ENCODE data around the gene USHBP1.

The USHBP1 gene

DNA sequence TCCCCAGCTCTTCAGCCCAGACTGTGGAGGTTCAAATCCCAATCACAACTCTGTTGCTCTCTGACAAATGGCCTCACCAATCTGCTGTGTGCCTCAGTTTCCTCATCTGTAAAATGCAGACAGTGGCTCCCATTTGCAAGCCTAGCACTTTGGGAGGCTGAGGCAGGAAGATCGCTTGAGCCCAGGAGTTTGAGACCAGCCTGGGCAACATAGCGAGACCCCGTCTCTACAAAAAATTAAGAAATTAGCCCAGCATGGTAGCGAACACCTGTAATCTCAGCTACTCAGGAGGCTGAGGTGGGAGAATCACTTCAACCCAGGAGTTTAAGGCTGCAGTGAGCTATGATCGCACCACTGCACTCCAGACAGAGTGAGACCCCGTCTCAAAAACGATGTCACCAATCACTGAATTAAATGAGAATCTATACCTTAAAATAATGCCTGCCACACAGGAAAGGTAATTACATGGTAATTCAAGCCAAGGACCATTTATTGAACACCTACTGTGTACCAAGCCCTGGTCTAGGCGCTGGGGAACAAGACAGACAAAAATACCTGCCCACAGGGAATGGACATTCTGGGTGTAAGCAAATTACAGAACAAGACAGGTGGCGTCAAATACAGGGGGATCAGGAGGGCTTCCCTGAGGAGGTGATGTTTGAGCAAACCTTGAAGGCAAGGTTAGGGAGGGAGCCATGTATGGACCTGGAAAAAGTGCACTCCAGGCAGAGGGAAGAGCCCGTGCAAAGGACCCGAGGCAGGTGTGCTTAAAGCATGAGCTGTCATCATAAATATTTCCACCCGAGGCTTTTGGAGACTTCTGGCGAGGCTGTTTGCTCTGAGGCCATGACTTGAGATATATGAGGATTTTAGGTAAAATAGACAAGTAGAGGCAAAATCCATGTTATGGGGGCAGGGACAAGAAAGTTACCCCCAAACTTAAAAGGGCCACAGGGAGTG lies 26.5 kb downstream of the USHBP1 start:
- no peak for DNase-seq (ENCODE audit: low spot score)

DNA sequence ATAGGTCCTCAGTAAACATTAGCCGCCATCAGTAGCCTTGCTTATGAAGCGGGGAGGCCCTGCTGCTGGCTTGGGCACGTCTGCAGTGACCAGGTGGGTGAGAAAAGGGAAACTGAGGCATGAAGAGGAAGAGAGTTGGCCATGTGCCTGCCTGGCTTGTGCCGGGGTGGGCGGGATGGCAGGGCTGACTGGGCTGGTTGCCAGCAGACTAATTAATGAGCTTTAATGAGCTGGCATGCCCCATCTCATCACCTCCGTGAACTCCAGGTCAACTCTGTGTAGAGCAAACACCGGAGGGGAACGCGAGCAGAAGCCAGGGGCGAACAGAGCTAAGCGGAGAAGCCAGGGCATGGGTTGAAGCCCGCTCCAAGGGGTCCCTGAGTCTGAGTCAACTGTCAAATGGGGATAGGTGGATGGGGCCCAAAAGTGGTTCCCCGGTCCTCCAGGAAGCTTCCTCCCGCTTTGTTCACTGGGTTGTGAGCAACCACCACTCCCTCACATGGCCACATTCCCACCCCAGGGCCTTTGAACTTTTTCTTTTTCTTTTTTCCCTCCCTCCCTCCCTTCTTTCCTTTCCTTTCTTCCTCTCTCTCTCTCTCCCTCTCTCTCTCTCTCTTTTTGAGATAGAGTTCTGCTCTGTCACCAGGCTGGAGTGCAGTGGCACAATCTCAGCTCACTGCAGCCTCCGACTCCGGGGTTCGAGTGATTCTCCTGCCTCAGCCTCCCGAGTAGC lies 27.6 kb downstream of the USHBP1 start:
- no peak for DNase-seq (ENCODE audit: low spot score)

GRCh38 chr19:17235971-17236777 lies 28.4 kb downstream of the USHBP1 start:
- DNase-seq (ENCODE audit: low spot score) = no peak

DNA sequence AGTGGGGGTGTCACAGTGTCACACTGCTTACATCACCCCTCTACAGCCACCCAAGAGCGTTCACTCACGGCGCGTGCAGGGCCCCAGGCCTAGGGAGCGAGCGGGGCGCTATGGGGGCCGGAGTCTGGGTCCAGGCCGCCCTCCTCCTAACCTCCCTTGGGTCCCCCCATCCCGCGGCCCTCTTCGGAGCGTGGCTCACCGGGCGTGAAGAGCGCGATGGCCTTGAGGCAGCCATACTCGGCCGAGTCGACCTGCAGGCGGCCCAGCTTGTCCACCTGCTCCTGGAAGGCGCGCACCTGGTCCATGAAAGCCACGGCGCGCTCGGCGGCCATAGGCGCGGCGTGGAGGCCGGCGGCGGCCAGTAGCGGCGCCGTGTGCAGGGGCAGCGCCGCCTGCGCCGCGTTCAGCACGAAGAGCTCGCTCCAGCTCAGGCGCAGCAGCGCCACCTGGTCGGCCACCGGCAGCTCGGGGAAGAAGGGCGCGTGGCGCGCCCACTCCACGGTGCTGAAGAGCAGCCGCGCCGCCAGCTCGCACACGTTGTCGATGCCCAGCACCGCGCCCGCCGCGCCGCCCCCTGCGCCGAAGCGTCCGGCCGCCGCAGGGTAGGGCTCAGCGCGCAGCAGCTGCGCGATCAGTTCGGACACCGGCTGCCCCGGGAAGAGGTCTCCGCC lies 29.1 kb downstream of the USHBP1 start:
- DNase-seq (ENCODE audit: low spot score) = peak; percentile 82

DNA sequence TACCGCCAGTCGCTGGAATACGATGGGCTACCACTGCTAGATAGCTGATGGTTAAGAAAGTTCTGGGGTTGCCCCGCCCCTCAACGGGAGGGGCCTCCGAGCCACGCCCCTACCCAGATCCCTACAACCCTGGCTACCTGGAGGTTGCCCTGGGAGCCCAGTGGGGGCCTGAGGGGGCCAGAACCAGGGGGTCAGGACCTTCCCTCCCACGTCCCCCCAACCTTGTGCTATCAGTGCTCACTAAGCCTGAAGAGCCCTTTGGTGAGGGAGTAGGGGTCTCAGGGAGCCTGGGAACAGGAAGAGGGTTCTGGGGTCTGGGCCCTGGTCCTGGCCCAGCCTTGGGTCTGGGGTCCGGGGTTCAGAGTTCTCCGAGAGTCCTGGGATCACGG lies 29.6 kb downstream of the USHBP1 start:
- no peak for DNase-seq (ENCODE audit: low spot score)

DNA sequence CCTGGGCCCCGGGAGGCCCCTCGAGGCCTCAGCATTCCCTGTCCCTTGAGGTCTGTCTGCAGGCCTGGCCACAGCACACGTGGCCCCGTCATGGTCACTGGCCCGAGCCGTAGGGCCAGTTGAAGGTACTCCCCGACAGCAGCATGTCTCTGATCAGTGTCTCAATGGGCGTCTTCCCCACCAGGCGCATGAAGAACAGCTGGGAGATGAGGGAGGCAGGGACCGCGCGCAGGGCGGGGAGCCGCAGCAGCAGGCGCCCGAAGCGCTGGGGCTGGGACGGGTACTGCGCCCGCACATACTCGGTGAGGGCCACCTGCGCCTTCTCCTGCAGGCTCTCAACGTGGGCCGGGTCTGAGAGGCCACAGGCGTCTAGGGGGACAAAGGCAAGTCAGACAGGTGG lies 32.3 kb downstream of the USHBP1 start:
- DNase-seq (ENCODE audit: low spot score) = no peak

- DNase-seq (ENCODE audit: low spot score) = no peak
Observed at GRCh38 chr19:17229890-17230289, 34.7 kb downstream of the USHBP1 start.

DNA sequence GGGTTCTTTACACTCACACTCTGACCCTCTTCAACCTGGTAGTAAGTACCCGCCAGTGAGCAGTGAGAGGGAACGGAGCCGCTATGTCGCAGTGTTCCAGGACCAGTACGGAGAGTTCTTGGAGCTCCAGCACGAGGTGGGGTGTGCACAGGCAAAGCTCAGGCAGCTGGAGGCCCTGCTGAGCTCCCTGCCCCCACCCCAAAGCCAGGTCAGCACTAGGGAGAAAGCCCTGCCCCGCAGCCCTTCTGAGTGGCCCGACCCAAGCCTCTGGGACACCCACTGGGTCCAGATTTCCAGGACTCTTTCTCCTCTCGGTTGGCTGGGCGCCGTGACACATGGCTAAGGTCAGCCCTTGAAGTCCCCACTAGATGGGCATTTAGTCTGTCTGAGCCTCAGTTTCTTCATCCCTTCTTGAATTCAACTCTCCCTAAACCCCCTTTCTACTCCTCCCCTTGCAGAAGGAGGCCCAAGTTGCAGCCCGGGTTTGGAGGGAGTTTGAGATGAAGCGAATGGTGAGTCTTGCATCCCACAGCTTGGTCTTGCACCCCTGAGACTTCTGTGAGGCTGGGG lies 36.7 kb downstream of the USHBP1 start:
- DNase-seq (ENCODE audit: low spot score) = no peak

- DNase-seq (ENCODE audit: low spot score) = peak; percentile 98
Observed at GRCh38 chr19:17226002-17226933, 38.3 kb downstream of the USHBP1 start, which contains the start of gene OCEL1. Gene OCEL1, plus strand, starts transcription at chr19:17226226. Its CDS starts 22 bp downstream, at chr19:17226248.

GRCh38 chr19:17225053-17225452 lies 39.5 kb downstream of the USHBP1 start:
- no peak for DNase-seq (ENCODE audit: low spot score)

DNA sequence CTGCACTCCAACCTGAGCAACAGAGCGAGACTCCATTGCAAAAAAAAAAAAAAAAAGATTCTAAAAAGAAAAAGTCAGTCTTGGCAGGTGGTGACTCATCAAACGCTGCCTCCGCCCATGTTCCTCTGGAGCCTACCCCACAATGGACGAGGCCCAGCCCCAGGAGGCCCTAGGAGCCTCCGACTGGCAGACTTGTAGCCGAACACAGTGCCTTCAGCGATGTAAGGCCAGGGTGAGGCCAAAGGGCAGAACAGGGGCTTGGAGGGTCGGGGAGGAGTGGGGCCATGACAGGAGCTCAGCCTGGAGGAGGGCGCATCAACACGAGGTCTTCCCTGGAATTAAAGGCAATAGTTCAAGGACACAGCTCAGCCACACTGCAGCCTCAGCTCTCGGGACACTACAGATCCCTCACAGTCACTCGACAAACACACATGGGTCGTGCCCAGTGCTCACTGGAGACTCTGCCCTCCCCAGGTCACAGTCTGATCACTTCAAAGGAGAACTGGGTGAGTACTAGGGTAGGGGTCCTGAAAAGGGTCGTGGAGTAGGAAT lies 44.3 kb downstream of the USHBP1 start:
- DNase-seq (ENCODE audit: low spot score) = no peak

DNA sequence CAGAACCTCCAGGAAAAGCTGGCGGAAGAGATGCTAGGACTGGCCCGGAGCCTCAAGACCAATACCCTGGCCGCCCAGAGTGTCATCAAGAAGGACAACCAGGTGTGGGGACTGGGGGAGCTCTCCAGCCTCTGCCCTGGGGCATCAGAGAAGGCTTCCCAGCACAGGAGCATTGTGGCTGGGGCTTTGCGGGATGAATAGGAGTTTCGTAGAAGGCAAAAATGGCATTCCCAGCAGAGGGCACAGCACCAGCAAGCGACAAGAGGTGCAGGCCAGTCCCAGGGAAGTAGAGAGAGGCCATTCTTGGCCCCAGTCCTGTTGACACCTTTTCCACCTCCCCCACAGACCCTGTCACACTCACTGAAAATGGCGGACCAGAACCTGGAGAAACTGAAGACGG lies 45.3 kb downstream of the USHBP1 start:
- DNase-seq (ENCODE audit: low spot score) = no peak

- DNase-seq (ENCODE audit: low spot score) = no peak
Observed at GRCh38 chr19:17216058-17216670, 48.4 kb downstream of the USHBP1 start.

DNA sequence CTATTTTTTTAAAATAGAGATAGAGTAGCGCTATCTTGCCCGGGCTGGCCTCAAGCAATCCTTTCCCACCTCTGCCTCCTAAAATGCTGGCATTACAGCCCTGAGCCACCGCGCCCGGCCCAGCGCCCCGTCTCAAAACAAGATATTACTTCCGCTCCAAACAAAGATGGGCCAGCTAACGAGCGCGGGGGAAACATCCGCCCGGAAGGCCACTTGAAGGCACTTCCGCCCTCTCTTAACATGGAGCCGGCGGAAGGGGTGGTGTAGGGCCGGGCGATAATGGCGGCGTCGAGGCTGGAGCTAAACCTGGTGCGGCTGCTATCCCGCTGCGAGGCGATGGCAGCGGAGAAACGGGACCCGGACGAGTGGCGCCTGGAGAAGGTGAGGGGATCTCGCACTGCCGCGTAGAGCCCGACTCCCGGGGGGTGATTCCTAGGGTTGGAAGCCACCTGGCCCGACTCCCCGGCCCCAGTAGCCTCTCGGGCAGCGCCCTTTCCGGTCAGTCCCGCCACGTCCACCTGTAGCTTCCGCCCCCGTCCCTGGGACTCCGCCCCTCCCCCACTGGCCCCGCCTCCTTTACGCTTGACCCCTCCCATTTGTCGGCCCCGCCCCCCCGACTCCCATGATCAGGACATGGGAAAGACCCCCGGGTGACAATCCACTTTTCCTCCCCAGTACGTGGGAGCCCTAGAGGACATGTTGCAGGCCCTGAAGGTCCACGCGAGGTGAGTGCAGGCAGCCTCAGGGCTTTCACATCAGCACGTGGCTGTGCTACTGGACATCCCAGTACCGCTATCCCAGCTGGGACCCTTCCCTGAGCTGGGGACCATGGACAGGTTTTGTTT lies 49.2 kb downstream of the USHBP1 start, which contains the start of gene USE1:
Gene USE1 (plus strand): TSS at position 231 of the 845 bp plus-strand sequence. CDS start 49 bp downstream, at position 280.
- peak; percentile 92 for DNase-seq (ENCODE audit: low spot score)

DNA sequence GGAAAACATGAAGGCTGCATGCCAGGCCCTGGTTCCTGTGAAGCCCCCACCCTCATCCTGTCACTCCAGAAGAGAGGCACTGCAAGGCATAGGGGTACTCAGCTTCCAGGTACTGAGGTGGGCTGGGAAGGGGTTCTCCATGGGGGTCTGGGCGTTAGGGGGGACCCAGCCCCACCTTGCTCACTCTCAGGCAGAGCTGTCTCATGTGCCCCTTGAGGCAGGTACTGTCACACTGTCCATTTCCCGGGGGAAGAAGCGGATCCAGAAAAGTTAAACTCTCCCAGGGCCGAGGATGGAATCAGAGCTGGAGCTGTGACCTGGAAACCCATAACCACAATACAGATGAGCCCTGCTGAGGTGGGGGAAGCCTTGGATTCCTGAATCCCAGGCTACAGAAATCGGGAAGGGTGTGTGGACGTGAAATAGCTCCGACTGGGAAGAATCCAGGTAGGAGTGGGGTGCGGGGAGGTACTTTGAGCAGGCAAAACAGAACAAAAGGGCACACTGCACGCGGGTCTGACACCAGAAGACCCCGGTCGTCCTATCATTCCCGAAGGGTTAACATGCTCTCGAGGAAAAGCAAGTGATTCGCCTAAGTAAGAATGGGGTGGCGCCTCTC lies 49.9 kb downstream of the USHBP1 start:
- no peak for DNase-seq (ENCODE audit: low spot score)

GRCh38 chr19:17213334-17213733 lies 51.2 kb downstream of the USHBP1 start:
- DNase-seq (ENCODE audit: low spot score) = no peak

GRCh38 chr19:17211547-17212446 lies 52.7 kb downstream of the USHBP1 start:
- no peak for DNase-seq (ENCODE audit: low spot score)
